A673 (cell line): ENCODE results near the gene DTYMK.
"Not testable (repeated sequence)": the region's sequence is repeated elsewhere in the genome, so short reads cannot be mapped to it uniquely, and the experiment has no call there.

Experiments used
- EZH2 ChIP-seq: fragments of 200-600 bp; sonication (generic); IDR thresholded peaks from 2 replicates; pipeline ENCODE4 v1.6.1; 2017; ENCODE audit warnings: borderline replicate concordance, low read depth, mild to moderate bottlenecking, mixed read lengths, antibody characterized with exemption, low read length; ENCODE audit not compliant: poor library complexity, severe bottlenecking
- TF ChIP-seq, protein P1 (sequence below): fragments of 300-800, 200-600 bp; sonication (generic); conservative IDR thresholded peaks from 2 replicates; pipeline ENCODE4 v1.5.1; 2017; ENCODE audit warnings: low read depth, mild to moderate bottlenecking, antibody characterized with exemption, low read length, moderate library complexity, mixed read lengths

DNA sequence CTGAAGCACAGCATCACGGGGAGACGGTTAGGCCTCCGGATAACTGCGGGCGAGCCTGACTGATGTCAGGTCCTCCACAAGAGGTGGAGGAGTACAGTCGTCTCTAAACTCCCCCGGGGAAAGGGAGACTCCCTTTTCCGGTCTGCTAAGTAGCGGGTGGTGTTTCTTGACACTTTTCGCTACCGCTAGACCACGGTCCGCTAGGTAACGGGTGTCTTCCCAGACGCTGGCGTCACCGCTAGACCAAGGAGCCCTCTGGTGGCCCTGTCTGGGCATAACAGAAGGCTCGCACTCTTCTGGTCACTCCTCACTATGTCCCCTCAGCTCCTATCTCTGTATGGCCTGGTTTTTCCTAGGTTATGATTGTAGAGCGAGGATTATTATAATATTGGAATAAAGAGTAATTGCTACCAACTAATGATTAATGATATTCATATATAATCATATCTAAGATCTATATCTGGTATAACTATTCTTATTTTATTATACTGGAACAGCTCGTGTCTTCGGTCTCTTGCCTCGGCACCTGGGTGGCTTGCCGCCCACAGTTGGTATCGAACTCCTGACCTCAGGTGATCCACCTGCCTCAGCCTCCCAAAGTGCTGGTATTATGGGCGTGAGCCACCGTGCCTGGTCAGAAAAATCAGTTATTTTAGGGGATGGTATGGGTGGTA, 46.0 kb upstream of the DTYMK start:
- TF ChIP-seq, protein P1, sequence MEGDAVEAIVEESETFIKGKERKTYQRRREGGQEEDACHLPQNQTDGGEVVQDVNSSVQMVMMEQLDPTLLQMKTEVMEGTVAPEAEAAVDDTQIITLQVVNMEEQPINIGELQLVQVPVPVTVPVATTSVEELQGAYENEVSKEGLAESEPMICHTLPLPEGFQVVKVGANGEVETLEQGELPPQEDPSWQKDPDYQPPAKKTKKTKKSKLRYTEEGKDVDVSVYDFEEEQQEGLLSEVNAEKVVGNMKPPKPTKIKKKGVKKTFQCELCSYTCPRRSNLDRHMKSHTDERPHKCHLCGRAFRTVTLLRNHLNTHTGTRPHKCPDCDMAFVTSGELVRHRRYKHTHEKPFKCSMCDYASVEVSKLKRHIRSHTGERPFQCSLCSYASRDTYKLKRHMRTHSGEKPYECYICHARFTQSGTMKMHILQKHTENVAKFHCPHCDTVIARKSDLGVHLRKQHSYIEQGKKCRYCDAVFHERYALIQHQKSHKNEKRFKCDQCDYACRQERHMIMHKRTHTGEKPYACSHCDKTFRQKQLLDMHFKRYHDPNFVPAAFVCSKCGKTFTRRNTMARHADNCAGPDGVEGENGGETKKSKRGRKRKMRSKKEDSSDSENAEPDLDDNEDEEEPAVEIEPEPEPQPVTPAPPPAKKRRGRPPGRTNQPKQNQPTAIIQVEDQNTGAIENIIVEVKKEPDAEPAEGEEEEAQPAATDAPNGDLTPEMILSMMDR, result peak; percentile 53
- TF ChIP-seq EZH2, result not testable (repeated sequence)
